HCT116 (cell line): ENCODE results near the gene TNFSF11. TPM values are rescaled to one million over a fixed set of nuclear protein-coding genes. Genes with fewer than 3 reads are reported as not detected.

Experiments
- ATAC-seq: fragments of 200-7000 bp; cut with Tn5 transposase; 2 replicates; pipeline ENCODE4 v1.9.1; 2020; ENCODE audit warnings: mild to moderate bottlenecking, moderate library complexity
- BruUV-seq: library from RNA; stranded (reverse); fragments of 400-500 nt; replicated peaks from 2 replicates; lab custom pipeline; 2021; lab: Mats Ljungman, UMichigan
- CTCF ChIA-PET: fragments of 300-600 bp; sonication (Branson Sonifier 250); formaldehyde crosslinking; loops from one replicate; lab custom pipeline; 2021; ENCODE audit warnings: antibody characterized with exemption; lab: Charles Lee
- POLR2A ChIA-PET: fragments of 300-600, 350-600 bp; sonication (Branson Sonifier 250); formaldehyde crosslinking; loops from one replicate; lab custom pipeline; 2021; ENCODE audit warnings: antibody characterized with exemption; lab: Charles Lee
- RAD21 ChIA-PET, 2 experiments: fragments of 300-600 bp; sonication (Branson Sonifier 250); formaldehyde crosslinking; loops; one replicate each; lab custom pipeline; 2023; ENCODE audit warnings: low total read pairs in 2 of 2; ENCODE audit not compliant: uncharacterized antibody in 2 of 2, unreplicated experiment in 2 of 2, low non-redundant PET in 1 of 2; lab: Charles Lee
- DNase-seq: peaks from one replicate; pipeline ENCODE4 v3.0.0-alpha.2; 2010; ENCODE audit warnings: low read depth, low spot score
- H2AFZ ChIP-seq: fragments of 200-600 bp; shearing (Covaris generic), sonication (generic); 2 replicates; pipeline ENCODE4 v1.6.1; 2017; ENCODE audit warnings: low read depth, mixed run types, mixed read lengths, antibody characterized with exemption, low read length; ENCODE audit not compliant: poor library complexity, severe bottlenecking
- H3K27ac ChIP-seq: 2 replicates; pipeline ENCODE4 v1.5.1; 2012; ENCODE audit warnings: low read depth, low read length
- H3K27me3 ChIP-seq: fragments of 200-600 bp; sonication (generic); 2 replicates; pipeline ENCODE4 v1.6.1; 2016; ENCODE audit warnings: mixed run types, low read length, mixed read lengths; ENCODE audit not compliant: insufficient read depth
- H3K36me3 ChIP-seq, 2 experiments: fragments of 200-500 bp in 1 of 2; fragments of 200-600 bp in 1 of 2; sonication (Bioruptor generic) in 1 of 2; sonication (generic) in 1 of 2; 2 replicates each; pipeline versions ENCODE4 v1.5.1 to v1.6.1; 2014 to 2016; ENCODE audit warnings: low read length in 2 of 2, inconsistent platforms in 1 of 2, mixed read lengths in 1 of 2, mixed run types in 1 of 2; ENCODE audit not compliant: insufficient read depth in 2 of 2, control insufficient read depth in 1 of 2
- H3K4me1 ChIP-seq, 2 experiments: fragments of 200-600 bp in 1 of 2; sonication (generic) in 1 of 2; 2 replicates each; pipeline versions ENCODE4 v1.5.1 to v1.6.1; 2012 to 2017; ENCODE audit warnings: low read length in 2 of 2, inconsistent platforms in 1 of 2, mild to moderate bottlenecking in 1 of 2, mixed read lengths in 1 of 2, mixed run types in 1 of 2, moderate library complexity in 1 of 2; ENCODE audit not compliant: insufficient read depth in 2 of 2, control insufficient read depth in 1 of 2
- H3K4me2 ChIP-seq: fragments of 200-600 bp; sonication (generic); 2 replicates; pipeline ENCODE4 v1.6.1; 2017; ENCODE audit warnings: mixed run types, low read length, mixed read lengths
- H3K4me3 ChIP-seq, 2 experiments: fragments of 200-600 bp in 1 of 2; sonication (generic) in 1 of 2; replicated peaks in 1 of 2; 2 replicates each; pipeline ENCODE4 v1.5.1; 2011 to 2016; ENCODE audit warnings: low read length in 2 of 2, control low read depth in 1 of 2, low read depth in 1 of 2, mild to moderate bottlenecking in 1 of 2, mixed read lengths in 1 of 2, mixed run types in 1 of 2
- H3K79me2 ChIP-seq: fragments of 200-600 bp; sonication (generic); 2 replicates; pipeline ENCODE4 v1.6.1; 2017; ENCODE audit warnings: mild to moderate bottlenecking, mixed run types, low read length, moderate library complexity, mixed read lengths; ENCODE audit not compliant: insufficient read depth
- H3K9ac ChIP-seq: fragments of 200-600 bp; sonication (generic); 2 replicates; pipeline ENCODE4 v1.6.1; 2016; ENCODE audit warnings: low read length, mixed read lengths
- H3K9me2 ChIP-seq: fragments of 200-600 bp; sonication (generic), shearing (Covaris generic); 2 replicates; pipeline ENCODE4 v1.6.1; 2017; ENCODE audit warnings: mixed run types, mild to moderate bottlenecking, moderate library complexity; ENCODE audit not compliant: insufficient read depth
- H3K9me3 ChIP-seq, 2 experiments: fragments of 200-500 bp in 1 of 2; fragments of 200-600 bp in 1 of 2; sonication (Bioruptor generic) in 1 of 2; sonication (generic) in 1 of 2; 2 replicates each; pipeline ENCODE4 v1.6.1; 2014 to 2017; ENCODE audit warnings: low read length in 2 of 2, mixed read lengths in 2 of 2, inconsistent platforms in 1 of 2, low read depth in 1 of 2, mild to moderate bottlenecking in 1 of 2, mixed run types in 1 of 2, moderate library complexity in 1 of 2; ENCODE audit not compliant: control insufficient read depth in 1 of 2, insufficient read depth in 1 of 2
- H4K20me1 ChIP-seq: fragments of 200-600 bp; sonication (generic), shearing (Covaris generic); 2 replicates; pipeline ENCODE4 v1.6.1; 2017; ENCODE audit warnings: mixed run types, mild to moderate bottlenecking, moderate library complexity; ENCODE audit not compliant: insufficient read depth
- ATF3 ChIP-seq: IDR thresholded peaks from 2 replicates; pipeline ENCODE4 v1.6.1; 2012
- CEBPB ChIP-seq: IDR thresholded peaks from 2 replicates; pipeline ENCODE4 v1.6.1; 2012; ENCODE audit warnings: low read depth
- CTCF ChIP-seq, 3 experiments: fragments of 200-600 bp in 1 of 3; sonication (generic) in 1 of 3; IDR thresholded peaks in 2 of 3; conservative IDR thresholded peaks in 1 of 3; 2 replicates each; pipeline ENCODE4 v1.5.1; 2012 to 2017; ENCODE audit warnings: low read depth in 2 of 3, low read length in 2 of 3, antibody characterized with exemption in 1 of 3, borderline replicate concordance in 1 of 3, control low read depth in 1 of 3, mild to moderate bottlenecking in 1 of 3, mixed read lengths in 1 of 3, mixed run types in 1 of 3, moderate library complexity in 1 of 3; ENCODE audit not compliant: insufficient read depth in 1 of 3
- EGR1 ChIP-seq: IDR thresholded peaks from 2 replicates; pipeline ENCODE4 v1.6.1; 2012; ENCODE audit warnings: low read depth
- EZH2 ChIP-seq: fragments of 200-600 bp; sonication (generic); IDR thresholded peaks from 2 replicates; pipeline ENCODE4 v1.6.1; 2017; ENCODE audit warnings: antibody characterized with exemption, mixed run types
- EZH2phosphoT487 ChIP-seq: fragments of 200-600 bp; IDR thresholded peaks from 2 replicates; pipeline ENCODE4 v1.6.1; 2018; ENCODE audit warnings: antibody characterized with exemption, borderline replicate concordance
- JUND ChIP-seq: IDR thresholded peaks from 2 replicates; pipeline ENCODE4 v1.6.1; 2012
- MAX ChIP-seq: IDR thresholded peaks from 2 replicates; pipeline ENCODE4 v1.6.1; 2012
- POLR2A ChIP-seq: IDR thresholded peaks from 2 replicates; pipeline ENCODE4 v1.7.0; 2011; ENCODE audit warnings: borderline replicate concordance; ENCODE audit not compliant: insufficient read depth, insufficient read length; ENCODE audit errors: extremely low read depth
- REST ChIP-seq: IDR thresholded peaks from 2 replicates; pipeline ENCODE4 v1.6.1; 2012; ENCODE audit warnings: low read depth
- SRF ChIP-seq: IDR thresholded peaks from 2 replicates; pipeline ENCODE4 v1.6.1; 2012; ENCODE audit warnings: low read depth
- TCF7L2 ChIP-seq: IDR thresholded peaks from 2 replicates; pipeline ENCODE4 v1.7.0; 2011; ENCODE audit warnings: borderline replicate concordance, inconsistent platforms; ENCODE audit not compliant: insufficient read depth, insufficient read length; ENCODE audit errors: extremely low read depth
- ZBTB33 ChIP-seq: IDR thresholded peaks from 2 replicates; pipeline ENCODE4 v1.6.1; 2011; ENCODE audit warnings: mild to moderate bottlenecking, low read length, moderate library complexity; ENCODE audit not compliant: insufficient replicate concordance; ENCODE audit errors: extremely low read depth
- ZFX ChIP-seq: fragments of 450-650 bp; IDR thresholded peaks from 2 replicates; pipeline ENCODE4 v1.6.1; 2017
- intact Hi-C: fragments of 100-400 bp; cut with micrococcal nuclease; formaldehyde crosslinking; loops from 2 replicates; pipeline ENCODE4 v1.10.0; 2022
- total RNA-seq: library from RNA; stranded (reverse); gene quantifications from one replicate; pipeline ENCODE4 v1.2.1, GENCODE V29; 2021; ENCODE audit not compliant: unreplicated experiment

The TNFSF11 gene
- total RNA-seq, 1 experiment from 2014 or later = not detected

- no peak for TF ChIP-seq REST
These were observed 21.3 kb downstream of the TNFSF11 start (continued) for GRCh38 chr13:42595253-42595571.

GRCh38 chr13:42597505-42597904 lies 23.6 kb downstream of the TNFSF11 start:
- Histone ChIP-seq H4K20me1 (no peaks in the 10 kb centered on the region), H3K27ac (no peak overlapping the region), H3K27me3 (peaks cover 42% of the 10 kb centered on the region), H3K9me3 (no peaks in the 10 kb centered on the region), H3K79me2 (no peaks in the 10 kb centered on the region), H3K4me1 (no peaks in the 10 kb centered on the region; a peak in 1 of 4 replicates), H3K36me3 (no peaks in the 10 kb centered on the region), H3K9ac (no peak overlapping the region), H2AFZ (no peak overlapping the region), H3K9me2 (no peaks in the 10 kb centered on the region), H3K4me3 (no peak overlapping the region), H3K4me2 (no peak overlapping the region)
- ChIA-PET RAD21 (no interaction called here), CTCF (interaction anchor here (0.7 kb wide), 1 partner anchor 165 kb away, joined by 3 read pairs; no protein-coding TSS in a partner anchor), POLR2A (no interaction called here)
- no peak for DNase-seq
- no peak for TF ChIP-seq REST
- TF ChIP-seq EZH2phosphoT487 = no peak
- no peak for TF ChIP-seq CEBPB
- no peak for TF ChIP-seq ATF3
- no peak for TF ChIP-seq ZFX
- TF ChIP-seq SRF = no peak
- TF ChIP-seq JUND = no peak
- no peak for TF ChIP-seq MAX
- no peak for TF ChIP-seq CTCF (IDR thresholded peaks at IDR 0.05 in 2 of 3, conservative IDR thresholded peaks at IDR 0.05 in 1 of 3; ENCODE audit: borderline replicate concordance in 1 of 3, insufficient read depth in 1 of 3, low read depth in 2 of 3, low read length in 2 of 3)
- no peak for TF ChIP-seq POLR2A
- no peak for TF ChIP-seq EZH2
- no peak for TF ChIP-seq TCF7L2
- TF ChIP-seq EGR1 = no peak
- TF ChIP-seq ZBTB33 = no peak
- intact Hi-C loops = no loop called here
- BruUV-seq = no TSS peak
- ATAC-seq = no peak
